ENCODE data around the gene RPRD1B. TPM values are rescaled to one million over a fixed set of nuclear protein-coding genes. Genes with fewer than 3 reads are reported as not detected.

Gene RPRD1B
- total RNA-seq, 1 donor from 2014 or later = 96.8 TPM

- no peak for DNase-seq (ENCODE audit: low spot score)
Observed at GRCh38 chr20:38120625-38120988, 87.1 kb downstream of the RPRD1B start.

- no peak for DNase-seq (ENCODE audit: low spot score)
Observed at GRCh38 chr20:38121741-38122140, 88.2 kb downstream of the RPRD1B start.

DNA sequence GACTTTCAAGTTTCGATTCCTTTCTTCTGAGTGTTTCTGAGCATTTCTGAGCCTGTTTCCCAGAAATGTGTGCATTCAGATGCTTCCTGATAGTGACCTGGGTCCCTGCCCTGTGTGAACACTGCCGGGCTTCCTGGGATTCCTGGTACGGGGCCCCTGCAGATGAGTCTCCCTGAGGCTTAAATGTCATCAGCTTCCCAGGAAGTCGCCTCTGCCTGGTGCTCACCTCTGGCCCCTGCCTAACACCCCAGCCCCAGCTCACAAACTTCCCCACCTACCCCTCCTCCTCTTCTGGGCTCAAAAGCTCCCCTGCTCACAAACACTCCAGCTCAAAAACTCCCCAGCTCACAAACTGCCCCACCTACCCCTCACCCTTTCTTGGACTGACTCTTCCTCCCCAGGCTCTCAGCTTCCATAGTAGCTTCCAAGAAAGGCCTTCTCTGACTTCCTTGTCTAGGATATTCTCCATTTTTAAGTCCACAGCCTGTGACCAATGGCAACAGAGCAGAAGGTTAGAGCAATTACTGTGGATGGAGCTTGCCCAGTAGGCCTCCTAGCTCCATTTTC lies 89.6 kb downstream of the RPRD1B start:
- peak; percentile 74 for DNase-seq (ENCODE audit: low spot score)

DNA sequence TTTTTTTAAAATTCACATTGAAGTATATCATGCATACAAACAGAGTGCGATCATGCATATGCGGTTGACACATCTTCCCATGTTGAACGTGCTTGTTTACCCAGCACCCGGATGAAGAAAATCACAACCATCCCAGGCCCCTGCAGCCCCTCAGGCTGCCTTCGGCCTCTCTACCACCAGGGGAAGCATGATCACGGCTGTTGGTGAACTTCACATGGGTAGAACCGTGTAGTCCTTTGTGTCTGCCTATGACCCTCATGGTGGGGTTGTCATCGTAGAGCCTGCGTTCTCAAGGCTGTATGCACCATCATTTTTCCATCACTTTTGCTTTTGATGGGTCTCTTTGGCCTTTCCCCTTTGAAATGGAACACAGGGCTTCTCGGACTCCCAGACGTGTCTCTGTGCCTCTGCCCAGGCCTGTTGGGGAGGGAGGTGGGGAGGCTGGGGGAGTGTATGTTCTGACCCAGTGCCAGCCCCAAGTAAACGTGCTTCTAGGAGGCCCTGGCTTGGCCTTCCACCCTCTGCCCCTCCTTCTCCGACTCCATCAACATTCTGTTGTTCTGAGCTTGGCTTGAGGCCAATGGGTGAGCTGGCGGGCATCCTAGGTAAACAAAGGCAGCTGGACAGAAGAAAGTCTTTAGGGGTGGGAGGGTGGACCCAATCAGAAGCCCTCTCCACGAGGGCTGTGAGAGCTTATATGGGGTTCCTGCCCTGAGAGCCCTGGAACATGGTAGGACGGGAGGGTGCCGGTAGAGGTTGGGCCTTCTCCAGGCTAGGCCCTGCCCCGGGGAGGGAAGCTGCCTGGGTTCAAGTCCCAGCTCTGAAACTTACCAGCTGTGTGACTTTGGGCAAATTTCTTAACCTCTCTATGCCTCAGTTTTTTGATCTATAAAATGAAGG lies 91.9 kb downstream of the RPRD1B start:
- DNase-seq (ENCODE audit: low spot score) = peak; percentile 80

DNA sequence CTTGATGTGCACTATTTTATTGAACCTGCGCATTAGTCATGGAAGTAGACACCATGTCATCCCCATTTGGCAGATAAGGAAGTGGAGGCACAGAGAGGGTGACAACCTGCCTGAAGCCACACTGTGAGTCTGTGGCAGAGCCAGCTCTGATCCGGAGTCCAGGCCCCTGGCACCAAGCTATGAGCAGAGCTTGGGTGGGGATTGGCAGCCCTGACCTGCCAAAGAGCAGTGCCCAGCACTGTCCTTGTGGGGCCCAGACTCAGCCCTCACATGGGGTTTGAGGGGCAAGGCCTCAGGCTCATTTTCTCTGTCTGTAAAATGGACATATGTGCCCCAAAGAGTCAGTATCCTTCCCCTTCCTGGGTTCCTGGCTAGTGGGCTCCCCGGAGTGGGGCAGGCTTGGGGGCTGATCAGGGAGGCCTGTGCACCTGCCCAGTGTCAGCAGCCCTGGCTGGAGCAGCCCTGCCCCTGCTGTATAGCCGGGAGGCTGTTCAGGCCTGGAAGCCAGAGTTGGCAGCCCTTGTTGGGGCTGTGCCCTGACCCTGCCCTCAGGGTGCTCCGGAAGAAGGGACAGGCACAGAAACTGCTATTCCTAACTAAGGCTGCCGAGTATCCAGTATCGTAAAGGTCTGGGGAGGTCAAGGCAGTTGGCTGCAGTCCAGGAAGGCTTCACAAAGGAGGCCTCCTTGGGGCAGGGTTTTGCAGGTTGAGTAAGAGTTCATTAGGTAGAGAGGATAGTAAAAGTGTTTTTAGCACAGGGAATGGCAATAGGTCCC lies 92.8 kb downstream of the RPRD1B start:
- no peak for DNase-seq (ENCODE audit: low spot score)

GRCh38 chr20:38126932-38127621 lies 93.5 kb downstream of the RPRD1B start:
- peak; percentile 74 for DNase-seq (ENCODE audit: low spot score)

GRCh38 chr20:38127920-38128528 lies 94.5 kb downstream of the RPRD1B start:
- no peak for DNase-seq (ENCODE audit: low spot score)

- no peak for DNase-seq (ENCODE audit: low spot score)
Observed at GRCh38 chr20:38128691-38129090, 95.1 kb downstream of the RPRD1B start.

DNA sequence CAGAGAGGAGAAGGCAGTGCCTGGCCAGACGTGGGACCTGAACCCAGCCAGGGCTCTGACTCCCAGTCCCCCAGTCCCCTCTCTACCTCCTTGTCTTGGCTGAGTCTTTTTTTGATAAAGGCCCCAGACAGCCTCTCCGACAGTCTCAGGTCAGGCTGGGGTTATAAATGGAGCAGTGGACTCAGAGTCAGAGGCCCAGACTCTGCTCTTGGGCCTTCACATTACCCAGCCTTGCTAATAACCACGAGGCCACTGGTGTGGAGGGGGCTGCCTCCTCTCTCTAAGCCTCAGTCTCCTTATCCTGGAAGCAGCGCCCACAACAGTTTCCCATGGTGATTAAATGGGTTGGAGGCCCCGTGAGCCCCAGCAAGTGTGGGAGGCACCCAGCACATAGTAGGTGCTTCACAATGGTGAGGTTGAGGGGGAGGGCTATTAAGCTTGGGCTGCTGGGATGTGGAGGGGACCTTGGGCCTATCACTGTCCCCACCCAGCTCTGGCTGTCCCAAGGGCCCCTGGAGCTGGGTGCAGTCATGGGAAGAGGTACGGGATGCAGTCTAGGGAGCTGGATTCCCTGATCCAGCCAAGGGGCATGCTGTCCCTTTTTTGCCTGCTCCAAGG lies 95.8 kb downstream of the RPRD1B start:
- no peak for DNase-seq (ENCODE audit: low spot score)

- no peak for DNase-seq (ENCODE audit: low spot score)
Observed at GRCh38 chr20:38129893-38130609, 96.5 kb downstream of the RPRD1B start.

DNA sequence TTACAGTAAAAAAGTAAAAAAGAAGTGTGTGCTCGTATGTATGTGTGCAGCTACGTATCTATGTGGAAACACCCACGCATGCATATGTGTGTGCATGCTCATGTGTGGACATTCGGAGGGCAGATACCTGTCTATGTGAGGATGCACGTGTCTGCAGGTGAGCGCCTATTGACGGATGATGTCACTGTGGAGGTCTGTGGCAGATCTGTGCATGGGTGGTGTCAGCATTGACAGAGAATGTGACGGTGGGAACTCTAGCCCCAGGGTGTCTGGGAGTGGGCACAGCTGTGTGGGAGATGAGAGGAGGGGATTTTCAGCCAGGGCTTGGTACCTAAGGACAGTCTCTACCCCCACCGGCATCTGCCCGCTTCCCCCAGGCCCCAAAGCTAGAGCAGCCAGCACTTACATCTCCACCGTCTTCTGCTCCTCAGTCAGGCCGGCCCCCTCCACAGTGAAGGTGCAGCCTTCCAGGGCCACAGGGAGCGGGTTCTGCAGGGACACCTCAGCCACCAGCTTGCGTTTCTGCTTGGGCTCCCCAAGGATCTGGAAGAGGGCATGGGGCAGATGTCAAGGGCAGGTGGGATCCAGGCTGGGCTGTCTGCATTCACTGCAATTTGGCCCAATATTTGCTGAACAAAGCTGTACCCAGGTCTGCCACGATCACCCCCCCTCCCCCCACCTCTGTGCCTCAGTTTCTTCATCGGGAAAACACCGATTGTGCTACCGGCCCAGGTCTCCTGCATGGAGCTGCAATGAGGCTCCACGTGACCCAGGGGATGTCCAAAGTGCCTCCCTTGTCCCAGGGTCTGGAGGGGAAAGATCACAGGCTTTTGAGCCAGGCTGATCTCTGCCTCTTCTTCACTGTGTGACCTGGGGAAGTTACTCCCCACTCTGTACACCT lies 97.4 kb downstream of the RPRD1B start:
- no peak for DNase-seq (ENCODE audit: low spot score)

GRCh38 chr20:38131588-38132121 lies 98.1 kb downstream of the RPRD1B start:
- no peak for DNase-seq (ENCODE audit: low spot score)

DNA sequence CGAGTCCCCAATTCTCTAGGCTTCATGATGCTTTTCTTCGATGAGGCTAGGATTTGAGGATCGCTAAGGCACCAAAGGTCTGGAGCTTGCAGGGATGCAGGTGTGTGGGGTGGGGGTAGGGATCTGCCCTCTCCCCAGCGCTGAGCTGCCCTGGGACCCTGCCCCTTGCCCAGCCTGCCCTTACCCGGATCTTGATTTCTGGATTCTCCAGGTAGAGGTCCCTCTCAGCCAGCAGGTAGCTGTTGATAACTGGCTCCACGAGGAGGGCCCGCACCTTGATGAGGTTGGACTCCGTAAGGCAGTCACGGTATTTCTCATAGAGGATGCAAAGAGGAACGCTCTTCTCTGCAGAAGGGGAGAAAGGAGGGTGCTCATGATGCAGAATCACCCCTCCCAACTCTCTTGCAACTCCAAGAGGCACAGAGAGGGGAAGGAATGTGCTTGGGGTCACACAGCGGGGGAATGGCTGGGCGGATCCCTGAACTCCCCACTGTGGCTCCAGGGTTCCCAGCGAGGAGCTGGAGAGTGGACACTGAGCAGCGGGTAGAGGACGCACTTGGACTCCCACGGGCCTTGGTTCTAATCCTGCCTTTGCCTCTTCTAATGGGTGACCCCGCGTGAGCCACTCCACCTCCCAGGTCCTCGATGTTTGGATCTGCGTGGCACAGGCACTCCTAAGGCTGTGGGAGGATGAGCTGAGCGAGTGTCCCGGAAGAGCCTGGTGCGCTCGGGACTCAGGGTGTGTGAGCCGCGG lies 98.8 kb downstream of the RPRD1B start:
- no peak for DNase-seq (ENCODE audit: low spot score)

DNA sequence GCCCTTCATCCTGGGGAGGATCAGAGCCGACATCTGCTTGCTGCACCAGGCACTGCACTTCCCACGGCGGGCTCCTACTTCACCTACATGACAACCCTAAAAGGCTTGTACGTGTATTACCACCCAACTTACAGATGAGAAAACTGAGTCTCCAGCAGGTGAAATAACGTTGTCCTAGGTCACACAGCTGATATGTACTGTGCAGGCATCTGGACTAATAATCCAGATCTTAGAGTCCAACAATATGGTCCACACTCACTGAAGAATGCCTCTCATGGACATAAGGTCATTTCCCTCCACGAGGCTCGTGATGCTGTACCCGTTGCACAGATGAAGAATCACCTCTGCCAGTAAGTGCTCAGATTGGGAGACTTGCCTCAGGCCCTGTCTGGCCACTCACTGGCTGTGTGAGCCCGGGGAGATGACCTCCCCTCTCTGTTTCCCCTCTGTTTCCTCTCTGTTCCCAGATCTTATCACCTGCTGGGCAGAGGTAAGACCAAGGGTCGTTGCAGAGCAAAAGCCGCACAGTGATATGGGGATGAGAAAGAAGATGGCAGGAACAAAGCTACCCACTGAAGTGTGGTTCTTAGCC lies 99.5 kb downstream of the RPRD1B start:
- DNase-seq (ENCODE audit: low spot score) = no peak

DNA sequence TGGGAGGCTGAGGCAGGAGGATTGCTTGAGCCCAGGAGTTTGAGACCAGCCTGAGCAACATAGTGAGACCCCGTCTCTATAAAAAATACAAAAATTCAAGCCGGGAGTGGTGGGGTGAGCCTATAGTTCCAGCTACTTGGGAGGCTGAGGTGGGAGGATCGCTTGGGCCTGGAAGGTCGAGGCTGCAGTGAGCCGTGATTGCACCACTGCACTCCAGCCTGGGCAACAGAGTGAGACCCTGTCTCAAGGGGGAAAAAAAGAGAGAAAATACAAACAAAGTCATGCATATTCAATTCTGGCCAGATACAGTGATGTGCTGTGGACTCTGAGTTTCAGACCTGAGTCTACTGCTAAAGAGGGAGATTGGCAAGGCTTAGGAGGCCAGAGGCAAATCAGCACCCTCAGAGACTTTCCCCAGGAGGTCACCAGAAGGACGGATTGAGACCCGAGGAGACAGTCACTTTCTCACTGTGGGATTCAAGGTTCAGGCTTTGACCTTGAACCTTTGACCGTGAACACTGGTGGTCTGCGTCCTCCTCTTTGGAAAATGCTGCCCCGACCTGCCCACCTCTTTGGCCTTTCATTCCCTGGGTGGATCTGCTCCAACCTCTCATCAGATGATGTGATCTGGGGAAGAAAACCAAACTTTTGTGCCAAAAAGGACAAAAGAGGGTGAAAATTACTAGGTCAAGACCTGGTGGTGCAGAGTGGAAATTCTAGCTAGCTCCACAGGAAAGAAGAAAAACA lies 100.3 kb downstream of the RPRD1B start:
- no peak for DNase-seq (ENCODE audit: low spot score)

GRCh38 chr20:38134427-38135270 lies 101.1 kb downstream of the RPRD1B start:
- peak; percentile 57 for DNase-seq (ENCODE audit: low spot score)
